GM19351 (cell line): ENCODE results near the gene GXYLT2.
"Not testable (repeated sequence)": the region's sequence is repeated elsewhere in the genome, so short reads cannot be mapped to it uniquely, and the experiment has no call there.

Experiments used
- ATAC-seq: cut with Tn5 transposase; IDR thresholded peaks from one replicate; pipeline ENCODE4 v1.9.1; 2021; ENCODE audit warnings: mild to moderate bottlenecking, moderate library complexity; ENCODE audit not compliant: unreplicated experiment

The GXYLT2 gene

DNA sequence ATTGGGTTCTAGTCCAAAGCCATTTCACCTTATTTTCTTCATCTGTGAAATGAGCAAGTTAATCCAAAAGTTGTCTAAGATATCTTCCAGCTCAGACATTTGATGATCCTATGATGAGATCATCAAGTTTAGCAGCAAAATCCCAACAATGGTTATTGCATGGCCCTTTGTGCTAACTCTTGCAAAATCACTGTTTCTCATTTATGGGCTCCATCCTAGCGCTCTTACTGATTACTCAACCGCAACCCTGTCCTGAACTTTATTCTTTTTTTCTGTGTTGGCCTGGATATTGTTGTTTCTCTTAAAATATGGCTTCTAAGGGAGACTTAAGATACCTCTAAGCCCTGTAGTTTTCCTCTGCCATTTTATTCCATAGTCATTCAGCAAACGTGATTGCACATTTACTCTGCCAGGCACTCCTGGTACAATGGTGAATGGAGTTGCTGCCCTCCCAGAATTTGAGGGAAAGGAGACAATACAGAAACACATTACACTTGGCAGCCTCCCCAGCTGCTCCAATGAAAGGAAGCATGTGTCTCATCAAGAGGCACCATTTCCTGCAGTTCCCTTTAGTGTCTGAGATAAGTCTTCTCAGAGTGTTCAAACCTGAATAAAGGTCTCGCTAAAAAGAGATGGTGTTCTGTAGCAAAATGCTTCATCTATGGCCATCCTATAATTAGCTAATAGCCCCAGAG lies 4.4 kb downstream of the GXYLT2 start:
- no peak for ATAC-seq

DNA sequence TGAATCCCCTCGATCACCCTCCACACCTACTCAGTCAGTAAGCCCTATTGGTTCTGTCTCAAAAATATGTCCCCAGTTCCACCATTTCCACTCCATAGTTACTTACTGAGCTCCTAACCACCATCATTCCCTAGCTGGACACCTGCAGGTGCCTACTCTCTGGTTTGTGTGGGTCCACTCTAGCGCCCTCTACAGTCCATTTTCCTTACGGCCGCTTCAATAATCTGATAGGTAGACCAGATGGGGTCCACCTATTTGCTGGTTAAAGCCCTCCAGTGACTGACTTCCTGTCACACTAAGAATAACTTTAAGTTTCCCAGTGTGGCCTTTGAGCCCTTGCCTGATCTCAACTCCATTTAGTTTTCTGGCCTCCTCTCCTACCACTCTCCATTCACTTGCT lies 5.0 kb downstream of the GXYLT2 start:
- ATAC-seq: no peak

DNA sequence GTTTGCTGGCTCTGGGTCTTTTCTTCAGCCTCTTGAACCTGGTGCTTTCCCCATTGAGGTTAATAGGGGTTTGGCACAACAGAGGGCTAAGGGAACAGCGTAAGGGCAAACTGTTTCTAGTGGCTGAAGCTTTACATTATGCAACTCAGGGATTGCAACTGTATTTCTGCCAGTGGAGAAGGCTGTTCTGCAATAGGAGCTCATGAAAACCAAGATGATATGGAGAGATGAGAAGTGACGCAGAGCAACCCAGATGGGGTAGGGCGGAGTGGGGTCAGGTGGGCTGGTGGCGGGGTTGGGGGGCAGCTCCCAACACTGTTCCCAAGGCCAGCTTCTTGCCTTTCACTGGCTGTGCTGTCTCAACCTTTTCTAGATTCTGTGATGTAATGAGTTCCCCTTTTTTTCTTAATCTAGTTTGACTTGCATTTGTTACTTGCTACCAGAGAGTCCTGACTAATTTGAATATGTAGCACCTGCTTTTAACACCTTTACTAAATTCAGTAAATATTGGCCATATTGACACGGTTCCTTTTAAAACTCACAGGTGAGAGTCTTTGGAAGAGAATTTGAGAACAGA lies 7.2 kb downstream of the GXYLT2 start:
- no peak for ATAC-seq

DNA sequence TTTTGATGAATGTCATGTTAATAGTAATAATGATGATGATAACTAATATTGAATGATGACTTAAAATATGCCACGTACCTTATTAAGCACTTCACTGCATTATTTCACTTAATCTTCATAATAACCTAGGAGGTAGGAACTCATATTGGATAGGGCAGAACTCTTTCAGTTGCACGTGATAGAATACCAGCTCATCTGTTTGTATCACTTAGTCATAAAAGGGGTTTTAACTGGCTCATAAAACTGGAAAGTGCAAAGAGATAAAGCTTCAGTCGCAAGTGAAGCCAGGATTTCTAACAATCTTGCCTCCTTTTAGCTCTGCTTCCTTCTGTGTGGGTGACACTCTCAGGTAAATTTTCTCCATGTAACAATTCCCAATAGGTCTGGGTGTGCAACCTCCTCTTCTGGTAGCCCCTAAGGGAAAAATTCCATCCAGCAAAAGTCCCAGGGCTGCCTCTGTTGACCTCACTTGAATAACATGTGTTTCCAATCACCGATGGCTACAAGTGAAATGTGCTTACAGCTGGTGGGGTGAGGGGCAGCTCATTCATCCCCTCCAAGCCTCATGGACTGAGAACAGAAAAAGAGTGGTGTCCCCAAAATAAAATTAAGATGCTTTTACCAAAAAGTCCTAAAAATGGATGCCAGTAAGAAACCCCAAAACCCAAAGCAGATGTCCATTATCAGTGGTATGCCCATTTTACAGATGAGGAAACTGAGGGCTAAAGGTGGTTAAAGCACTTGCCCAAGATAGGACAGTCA lies 9.3 kb downstream of the GXYLT2 start:
- ATAC-seq: no peak

DNA sequence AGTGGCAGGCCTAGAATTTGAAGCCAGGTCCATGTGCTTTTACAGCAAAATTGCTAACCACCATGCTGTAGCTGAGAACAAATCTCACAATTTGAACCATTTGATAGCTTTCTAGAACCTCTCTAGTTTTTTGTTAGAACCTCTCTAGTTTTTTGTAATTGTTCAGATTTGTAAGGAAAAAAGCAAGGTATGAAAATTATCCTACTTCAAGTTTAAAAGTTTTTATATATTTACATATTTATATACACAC lies 9.8 kb downstream of the GXYLT2 start:
- ATAC-seq: no peak

DNA sequence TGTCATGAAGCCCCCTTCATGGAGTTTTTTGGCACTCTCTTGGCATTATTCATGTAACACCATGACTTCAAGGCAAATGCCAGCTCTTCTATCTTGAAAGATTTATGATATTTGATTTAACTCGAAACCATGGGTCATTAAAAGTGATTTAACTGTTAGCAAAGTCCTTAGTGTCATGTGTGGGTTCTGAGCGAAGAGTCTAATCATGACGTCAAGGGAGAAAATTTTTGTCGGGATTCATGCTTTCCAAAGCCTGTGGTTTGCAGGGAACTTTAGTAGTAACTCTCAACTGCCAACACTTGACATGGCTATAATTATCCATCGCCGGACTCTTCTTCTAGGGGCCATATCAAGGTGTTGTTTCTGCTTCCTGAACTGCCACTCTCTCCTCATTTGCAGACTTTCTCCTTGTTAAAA lies 11.5 kb downstream of the GXYLT2 start:
- no peak for ATAC-seq

DNA sequence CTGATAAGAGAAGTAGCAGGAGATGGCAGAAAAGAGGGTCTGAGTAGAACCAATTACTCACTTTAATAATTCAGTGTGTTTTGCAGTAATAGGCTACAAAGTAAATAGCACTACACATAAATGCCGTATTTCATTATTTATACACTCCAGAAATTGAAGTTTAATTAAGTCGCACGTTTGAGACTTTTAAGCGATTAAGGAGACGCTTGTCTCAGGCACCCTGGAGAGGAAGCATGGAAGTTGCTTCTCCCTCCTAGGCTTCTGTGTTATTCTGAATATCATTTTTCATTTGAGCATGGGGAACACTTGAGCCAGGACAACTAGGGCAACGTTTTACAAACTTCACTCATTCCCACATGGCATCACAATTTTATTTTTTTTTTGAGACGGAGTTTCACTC lies 12.2 kb downstream of the GXYLT2 start:
- no peak for ATAC-seq

DNA sequence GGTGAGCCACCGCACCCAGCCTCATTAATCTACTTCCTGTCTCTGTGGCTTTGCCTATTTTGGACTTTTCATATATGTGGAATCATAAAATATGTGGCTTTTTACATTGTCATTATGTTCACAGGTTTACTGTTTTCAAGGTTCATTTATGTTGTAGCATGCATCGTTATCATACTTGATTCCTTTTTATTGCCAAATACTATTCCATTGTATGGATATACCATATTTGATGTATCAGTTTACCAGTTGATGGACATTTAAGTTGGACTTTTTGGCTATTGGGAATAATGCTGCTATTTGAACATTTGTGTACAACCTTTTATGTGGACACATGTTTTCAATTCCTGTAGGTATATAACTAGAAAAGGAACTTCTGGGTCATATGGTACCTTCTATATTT lies 14.0 kb downstream of the GXYLT2 start:
- no peak for ATAC-seq

DNA sequence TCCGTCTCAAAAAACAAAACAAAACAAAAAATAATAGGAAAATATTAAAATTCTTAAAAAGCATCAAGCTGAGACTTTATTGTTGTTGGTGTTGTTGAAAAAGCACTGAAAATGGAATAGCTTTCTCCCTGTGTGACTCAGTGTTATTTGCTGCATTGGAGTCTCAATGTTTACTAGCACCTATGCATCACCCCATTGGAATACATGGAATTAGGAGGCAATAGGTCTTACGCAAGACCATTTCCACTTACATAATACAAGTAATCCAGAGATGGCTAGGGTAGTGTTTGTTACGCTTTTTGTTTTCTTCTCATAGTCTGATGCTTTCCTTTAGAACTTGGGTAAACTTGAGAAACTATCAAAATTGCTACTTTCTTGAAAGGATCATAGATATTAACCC lies 15.2 kb downstream of the GXYLT2 start:
- no peak for ATAC-seq

DNA sequence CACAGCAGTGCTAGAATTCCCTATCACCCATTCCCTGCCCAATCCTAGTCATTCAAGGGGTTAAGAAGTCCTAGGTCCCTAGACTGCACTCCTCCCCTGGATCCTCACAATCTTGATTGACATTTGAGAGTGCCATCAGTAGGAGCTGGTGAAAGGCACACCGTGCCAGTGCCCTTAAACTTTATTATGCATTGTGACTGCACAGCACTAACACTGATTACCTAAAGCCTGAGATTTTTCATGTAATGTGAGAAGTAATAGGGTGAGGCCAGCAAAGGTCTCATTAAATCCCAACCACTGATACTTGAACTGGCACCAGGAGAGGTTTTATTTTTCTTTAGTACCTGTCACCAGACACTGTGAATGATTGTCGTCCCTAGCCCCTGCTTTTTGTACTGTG lies 16.3 kb downstream of the GXYLT2 start:
- no peak for ATAC-seq

DNA sequence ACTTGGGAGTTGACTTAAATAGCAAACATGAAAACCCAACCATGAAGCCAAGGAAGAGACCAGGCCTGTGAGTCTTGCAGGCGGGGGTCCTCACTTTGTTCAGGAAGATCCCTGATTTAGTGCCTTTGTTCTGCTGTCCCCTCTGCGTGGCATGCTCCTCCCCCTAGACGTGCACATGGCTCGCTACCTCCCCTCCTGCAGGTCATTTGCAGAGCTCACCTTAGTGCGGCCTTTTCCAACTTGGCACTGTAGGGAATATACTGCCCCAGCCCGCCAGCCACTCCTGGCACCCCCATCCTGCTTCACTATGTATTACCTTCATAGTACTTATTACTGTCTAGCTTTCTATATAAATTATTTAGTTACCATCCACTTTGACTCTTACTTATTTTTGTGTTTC lies 18.3 kb downstream of the GXYLT2 start:
- no peak for ATAC-seq

DNA sequence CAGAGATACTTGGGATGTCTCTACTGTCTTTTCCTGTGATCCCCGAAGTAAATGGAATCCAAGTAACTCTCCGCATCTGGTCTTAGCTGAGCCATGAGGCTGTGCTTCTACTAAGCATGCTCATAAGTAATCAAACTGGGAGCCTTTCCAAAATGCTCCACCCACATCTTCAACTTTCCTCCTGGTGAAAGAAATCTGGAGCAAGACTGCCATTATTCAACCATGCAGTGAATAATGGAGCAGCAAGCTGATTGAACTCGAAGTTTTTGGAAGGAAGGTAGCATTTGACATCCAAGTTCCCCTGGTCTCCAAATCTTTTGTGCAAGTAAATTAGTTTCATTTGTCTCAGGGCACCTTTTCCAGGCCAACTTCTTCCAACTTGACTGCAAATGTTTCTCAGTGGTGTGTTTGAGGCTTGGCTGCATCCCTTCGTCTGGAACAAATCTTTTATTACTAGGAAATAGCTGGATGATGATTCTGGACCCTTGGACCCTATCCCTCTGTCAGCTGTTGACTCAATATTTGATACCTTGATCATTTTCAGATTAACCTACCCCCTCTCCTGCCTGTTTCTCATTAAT lies 19.4 kb downstream of the GXYLT2 start:
- no peak for ATAC-seq

DNA sequence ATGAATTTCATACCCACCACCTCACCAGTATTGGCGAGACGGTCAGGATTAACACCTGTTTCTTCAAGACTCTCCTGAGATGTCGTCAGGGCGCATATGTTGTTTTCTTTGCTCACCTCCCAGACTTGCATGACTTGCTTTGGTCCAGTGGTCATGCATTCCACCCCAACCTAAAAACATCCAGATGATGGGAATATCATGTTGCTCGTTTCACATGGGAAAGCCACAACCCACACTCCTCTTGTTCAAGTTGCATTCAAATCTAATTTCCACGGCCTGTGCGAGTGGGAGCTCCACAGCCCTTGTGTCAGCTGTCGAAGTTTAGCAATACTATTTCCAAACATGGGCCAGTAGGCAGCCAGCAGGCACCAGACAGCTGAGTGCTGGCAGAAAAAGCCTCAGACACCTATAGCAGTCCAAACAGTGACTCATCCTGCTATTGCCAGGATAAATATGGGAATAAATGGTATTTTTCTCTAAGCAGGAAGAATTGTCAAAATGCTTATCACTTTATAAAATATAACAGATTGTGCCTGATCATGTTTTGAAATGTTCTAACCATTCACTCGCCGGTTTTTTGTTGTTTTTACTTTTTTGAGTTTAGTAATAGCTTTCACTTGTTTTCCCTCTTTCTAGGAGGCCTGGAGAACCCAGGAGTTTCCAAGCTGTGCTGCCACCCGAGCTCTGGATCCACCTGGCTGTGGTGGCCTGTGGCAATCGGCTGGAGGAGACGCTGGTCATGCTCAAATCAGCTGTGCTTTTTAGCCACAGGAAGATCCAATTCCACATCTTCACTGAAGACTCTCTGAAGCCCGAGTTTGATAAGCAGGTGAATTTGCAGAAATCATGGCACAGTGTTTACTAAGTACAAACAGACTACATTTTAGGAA lies 20.1 kb downstream of the GXYLT2 start:
- no peak for ATAC-seq

DNA sequence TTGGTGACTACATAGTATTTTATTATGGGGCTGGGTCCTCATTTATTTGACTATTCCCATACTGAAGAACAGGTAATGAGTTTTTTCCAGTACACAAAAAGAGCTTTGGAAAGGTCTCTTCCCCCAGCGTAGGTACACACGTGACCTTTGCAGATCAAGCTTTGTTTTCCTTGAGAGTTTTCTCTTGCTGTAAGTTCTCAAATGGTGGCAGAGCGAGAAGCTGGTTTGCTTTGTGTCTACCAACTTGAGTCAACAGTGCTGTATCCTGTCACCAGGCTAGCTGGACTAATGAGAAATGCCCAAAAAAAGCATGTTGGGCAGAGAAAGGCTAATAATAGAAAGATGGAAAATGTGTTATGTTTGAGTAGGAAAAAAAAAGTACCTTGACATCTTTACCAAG lies 21.7 kb downstream of the GXYLT2 start:
- no peak for ATAC-seq

DNA sequence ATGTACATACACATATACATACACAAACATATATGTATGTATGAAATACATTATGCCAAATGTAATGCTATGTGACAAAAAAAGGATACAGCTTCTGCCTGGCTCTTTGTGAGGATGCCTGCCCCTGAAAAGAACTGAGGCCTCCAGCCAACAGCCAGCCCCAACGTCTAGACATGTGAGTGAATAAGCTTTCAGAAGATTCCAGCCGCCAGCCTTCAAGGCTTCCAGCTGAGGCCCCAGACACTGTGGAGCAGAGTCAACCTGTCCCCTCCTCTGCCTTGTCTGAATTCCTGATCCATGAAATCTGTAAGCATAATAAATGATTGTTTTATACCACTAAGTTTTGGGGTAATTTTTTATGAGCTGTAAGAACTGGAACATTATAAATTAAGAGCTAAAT lies 24.7 kb downstream of the GXYLT2 start:
- no peak for ATAC-seq

DNA sequence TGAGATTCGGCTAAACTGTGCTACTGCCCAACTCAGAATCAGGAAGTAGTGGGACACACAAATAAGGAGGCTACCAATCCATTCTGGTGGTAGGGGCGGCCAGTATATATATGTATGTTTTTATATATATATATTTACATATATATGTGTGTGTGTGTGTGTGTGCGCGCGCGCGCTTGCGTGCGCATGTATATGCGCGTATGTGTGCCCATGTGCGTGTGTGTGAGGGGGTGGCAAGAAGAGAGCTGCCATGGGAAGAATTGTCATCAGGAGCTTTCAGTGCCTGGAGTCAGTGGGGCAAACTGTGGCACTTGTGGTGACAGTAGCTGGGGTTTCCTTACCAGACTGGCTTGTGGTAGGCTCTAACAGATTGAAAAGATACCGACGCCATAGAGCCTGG lies 26.5 kb downstream of the GXYLT2 start:
- no peak for ATAC-seq

DNA sequence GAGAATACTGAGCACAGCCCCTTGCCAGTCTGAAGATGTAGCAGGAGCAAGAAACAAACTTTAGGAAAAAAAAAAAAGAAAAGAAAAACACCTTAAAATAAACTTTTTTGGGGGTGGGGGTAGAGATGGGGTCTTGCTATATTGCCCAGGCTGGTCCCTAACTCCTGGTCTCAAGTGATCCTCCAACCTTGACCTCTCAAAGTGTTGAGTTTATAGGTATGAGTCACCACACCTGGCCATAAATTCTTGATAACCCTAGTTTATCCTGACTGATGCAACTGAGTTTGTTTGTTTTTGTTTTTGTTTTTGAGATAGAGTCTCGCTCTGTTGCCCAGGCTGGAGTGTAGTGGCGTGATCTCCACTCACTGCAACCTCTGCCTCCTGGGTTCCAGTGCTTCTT lies 28.4 kb downstream of the GXYLT2 start:
- ATAC-seq: no peak

DNA sequence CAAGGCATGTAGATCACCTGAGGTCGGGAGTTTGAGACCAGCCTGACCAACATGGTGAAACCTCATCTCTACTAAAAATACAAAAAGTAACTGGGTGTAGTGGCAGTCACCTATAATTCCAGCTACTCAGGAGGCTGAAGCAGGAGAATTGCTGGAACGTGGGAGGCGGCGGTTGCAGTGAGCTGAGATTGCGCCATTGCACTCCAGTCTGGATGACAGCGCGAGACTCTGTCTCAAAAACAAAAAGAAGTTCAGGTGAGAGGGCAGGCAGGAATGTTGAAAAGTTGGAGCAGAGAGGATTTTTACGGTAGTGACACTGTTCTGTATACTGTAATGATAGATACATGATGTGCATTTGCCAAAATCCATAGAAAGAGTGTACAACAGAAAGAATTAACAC lies 31.7 kb downstream of the GXYLT2 start:
- ATAC-seq: no peak

DNA sequence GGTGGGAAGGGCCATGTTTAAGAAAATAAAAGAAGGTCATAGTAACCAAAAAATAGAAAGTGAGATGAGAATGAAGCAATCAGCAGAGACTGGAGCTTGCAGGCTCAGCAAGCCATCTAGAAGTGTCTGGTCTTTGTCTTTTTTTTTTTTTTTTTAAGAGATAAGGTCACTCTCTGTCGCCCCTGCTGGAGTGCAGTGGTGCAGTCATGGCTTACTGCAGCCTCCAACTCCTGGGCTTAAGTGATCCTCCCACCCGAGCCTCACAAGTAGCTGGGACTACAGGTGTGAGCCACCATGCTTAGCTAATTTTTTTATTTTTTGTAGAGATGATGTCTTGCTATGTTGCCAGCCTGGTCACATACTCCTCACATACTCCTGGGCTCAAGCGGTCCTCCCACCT lies 36.2 kb downstream of the GXYLT2 start:
- no peak for ATAC-seq

DNA sequence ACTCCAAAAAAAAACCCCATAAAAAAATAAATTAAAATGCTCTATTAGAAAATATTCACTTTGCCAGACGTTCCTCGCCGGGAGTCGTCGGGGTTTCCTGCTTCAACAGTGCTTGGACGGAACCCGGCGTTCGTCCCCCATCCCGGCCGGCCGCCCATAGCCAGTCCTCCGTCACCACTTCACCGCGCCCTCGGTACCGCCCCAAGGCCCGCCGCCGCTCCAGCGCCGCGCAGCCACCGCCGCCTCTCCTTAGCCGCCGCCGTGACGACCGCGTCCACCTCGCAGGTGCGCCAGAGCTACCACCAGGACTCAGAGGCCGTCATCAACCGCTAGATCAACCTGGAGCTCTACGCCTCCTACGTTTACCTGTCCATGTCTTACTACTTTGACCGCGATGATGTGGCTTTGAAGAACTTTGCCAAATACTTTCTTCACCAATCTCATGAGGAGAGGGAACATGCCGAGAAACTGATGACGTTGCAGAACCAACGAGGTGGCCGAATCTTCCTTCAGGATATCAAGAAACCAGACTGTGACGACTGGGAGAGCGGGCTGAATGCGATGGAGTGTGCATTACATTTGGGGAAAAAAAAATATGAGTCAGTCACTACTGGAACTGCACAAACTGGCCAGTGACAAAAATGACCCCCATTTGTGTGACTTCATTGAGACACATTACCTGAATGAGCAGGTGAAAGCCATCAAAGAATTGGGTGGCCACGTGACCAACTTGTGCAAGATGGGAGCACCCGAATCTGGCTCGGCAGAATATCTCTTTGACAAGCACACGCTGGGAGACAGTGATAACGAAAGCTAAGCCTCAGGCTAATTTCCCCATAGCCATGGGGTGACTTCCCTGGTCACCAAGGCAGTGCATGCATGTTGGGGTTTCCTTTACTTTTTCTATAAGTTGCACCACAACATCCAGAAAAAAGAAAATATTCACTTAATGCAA lies 41.2 kb downstream of the GXYLT2 start:
- ATAC-seq: not testable (repeated sequence)
